Fibroblast of gingiva (primary cell): ENCODE results near the gene PANX1.
"Not testable (repeated sequence)": the region's sequence is repeated elsewhere in the genome, so short reads cannot be mapped to it uniquely, and the experiment has no call there.

ENCODE experiments used
- DNase-seq: peaks from one replicate; pipeline ENCODE4 v3.0.0-alpha.2; 2011; ENCODE audit warnings: low read depth

The PANX1 gene, protein sequence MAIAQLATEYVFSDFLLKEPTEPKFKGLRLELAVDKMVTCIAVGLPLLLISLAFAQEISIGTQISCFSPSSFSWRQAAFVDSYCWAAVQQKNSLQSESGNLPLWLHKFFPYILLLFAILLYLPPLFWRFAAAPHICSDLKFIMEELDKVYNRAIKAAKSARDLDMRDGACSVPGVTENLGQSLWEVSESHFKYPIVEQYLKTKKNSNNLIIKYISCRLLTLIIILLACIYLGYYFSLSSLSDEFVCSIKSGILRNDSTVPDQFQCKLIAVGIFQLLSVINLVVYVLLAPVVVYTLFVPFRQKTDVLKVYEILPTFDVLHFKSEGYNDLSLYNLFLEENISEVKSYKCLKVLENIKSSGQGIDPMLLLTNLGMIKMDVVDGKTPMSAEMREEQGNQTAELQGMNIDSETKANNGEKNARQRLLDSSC

GRCh38 chr11:94128746-94129511 lies at the start of gene PANX1:
Gene PANX1, plus strand, starts transcription at chr11:94128841. Its CDS starts 472 bp downstream, at chr11:94129313.
- peak; percentile 86 for DNase-seq

DNA sequence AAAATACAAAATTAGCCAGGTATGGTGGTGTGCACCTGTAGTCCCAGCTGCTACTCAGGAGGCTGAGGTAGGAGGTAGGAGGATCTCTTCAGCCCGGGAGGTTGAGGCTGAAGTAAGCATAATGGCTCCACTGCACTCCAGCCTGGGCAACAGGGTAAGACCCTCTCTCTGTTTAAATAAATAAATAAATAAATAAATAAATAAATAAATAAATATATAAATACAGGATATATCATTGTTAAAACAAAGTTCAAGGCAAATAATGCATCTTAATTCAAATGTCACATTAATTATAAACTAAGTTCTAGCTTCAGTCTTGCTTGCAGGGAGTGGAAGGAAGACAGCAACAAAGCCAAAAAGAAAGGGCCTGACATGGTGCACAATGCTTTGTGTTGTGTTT lies 44.5 kb upstream of the PANX1 start:
- no peak for DNase-seq

- no peak for DNase-seq
Measured at GRCh38 chr11:94088906-94089305, 39.7 kb upstream of the PANX1 start.

DNA sequence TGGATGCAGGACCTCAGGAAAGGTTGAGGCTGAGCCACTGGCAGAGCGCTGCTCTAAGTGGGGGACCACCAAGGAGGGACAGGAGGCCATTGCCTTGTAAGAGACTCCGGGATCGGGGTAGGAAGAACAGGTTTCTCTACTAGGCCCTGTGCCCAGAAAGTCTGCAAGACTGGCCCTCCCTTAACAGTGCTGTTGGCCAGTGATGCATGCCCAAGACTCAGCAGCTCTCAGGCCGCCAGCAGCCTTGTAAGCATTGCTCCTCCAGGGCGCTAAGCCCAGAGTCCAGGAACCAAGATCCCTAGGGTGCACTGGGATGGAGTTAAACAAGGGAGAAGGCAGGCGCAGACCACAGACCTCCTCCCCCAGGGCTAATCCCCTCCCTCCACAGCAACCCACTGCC lies 39.3 kb upstream of the PANX1 start:
- no peak for DNase-seq

GRCh38 chr11:94090401-94090800 lies 38.2 kb upstream of the PANX1 start:
- DNase-seq = no peak

DNA sequence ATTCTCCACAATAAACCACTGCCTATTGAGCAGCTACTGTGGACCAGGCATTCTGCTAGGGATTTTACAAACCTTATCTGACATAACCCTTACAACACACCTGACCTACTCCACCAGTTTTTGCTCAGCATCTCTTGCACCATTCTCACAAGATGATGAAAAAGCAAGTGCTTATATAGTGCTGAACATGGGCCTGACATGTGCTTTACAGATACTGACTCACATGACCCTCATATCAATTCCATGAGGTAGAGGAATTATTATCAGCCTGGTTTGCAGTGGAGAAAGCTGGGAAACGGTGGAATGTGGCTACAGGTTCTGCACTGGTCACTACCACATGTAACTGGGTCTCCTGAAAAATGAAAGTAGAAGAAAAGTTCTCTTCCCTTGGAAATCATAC lies 37.5 kb upstream of the PANX1 start:
- DNase-seq = no peak

DNA sequence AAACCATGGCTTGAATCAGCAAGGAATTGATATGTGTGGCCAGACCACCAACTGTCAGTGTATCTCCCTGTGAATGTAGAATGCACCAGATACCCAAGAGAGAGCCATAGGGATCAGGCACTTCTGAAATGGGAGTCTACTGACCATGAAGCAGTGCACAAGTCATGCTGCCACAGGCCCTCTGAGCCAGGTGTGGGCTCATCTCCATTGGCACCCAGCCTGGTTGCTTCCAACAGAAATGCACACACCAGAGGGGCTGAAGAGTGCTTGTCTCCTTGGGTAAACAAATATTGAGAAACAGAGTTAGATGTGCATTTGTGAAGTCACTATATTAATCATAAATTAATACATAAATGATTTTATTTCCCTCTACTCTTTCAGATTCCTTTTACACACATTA lies 28.4 kb upstream of the PANX1 start:
- DNase-seq = no peak

DNA sequence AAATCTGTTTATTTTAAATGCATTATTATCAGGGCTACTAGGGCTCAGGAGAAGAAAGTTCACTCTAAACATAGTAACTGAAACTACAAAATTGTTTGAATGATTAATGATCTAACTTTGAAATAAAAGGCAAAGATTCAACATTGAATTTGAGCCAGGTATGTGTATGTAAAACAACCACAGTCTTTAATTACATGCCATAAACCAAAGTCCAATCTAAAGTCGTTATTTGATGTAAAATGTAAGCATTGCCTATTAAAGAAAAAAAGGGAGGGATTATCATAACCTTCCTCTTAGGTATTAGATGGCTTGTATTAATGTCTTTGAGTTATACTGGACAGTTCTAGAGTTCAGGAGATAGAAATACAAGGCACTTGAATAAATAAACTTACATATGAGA lies 25.2 kb upstream of the PANX1 start:
- DNase-seq = no peak

DNA sequence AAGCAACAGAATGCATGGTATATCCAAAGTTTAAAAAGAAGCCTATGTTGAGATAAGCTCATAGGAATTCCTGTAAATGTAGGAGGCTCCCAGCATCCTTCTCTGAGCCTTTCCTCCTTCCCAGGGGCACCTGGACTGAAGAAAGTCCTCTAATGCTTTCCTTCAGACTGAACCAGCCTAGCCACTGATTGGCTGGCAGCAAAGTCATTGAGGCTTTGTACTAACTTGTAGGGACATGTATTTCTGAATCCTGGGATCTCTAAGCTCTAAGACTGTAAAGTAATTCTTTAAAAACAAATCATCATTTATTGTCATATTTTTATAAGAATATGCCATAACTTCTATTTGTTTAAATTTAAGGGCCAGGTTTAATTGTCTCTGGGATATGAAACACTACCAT lies 23.9 kb upstream of the PANX1 start:
- no peak for DNase-seq

DNA sequence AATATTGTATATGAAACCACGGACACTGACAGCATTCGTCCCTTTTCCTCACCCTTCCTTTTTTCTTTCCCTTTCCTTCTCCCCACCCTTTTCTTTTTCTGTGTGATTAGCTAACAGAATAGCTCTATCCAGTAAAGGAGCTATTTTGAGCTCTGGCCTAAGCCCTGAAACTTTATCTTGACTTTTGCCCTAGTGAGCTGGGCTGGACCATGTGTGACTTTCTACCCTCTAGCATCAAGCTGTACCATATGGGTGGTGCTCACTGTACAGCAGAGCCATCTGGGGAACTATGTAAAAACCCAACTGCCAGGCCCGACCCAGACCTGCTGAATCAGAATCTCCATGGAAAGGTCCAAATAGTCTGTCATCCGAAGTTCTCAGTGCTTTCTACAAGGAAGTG lies 21.9 kb upstream of the PANX1 start:
- DNase-seq = no peak

DNA sequence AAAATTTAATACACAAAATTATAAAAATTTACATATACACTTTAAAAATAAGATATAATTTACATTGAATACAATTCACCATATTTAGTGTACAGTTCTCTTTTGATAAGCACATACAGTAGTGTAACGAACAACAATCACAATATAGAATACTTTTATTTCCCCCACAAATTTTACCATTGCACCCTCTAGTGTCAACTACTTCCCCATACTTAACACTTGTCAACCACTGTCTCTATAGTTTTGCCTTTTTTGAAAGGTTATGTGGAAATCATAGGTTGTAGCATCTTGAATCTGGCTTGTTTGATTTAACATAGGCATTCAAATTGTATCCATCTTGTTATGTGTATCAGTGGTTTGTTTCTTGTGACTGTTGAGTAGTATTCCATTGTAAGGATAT lies 21.3 kb upstream of the PANX1 start:
- DNase-seq = no peak

GRCh38 chr11:94111241-94111640 lies 17.4 kb upstream of the PANX1 start:
- DNase-seq = no peak

GRCh38 chr11:94111660-94112059 lies 17.0 kb upstream of the PANX1 start:
- DNase-seq = no peak

DNA sequence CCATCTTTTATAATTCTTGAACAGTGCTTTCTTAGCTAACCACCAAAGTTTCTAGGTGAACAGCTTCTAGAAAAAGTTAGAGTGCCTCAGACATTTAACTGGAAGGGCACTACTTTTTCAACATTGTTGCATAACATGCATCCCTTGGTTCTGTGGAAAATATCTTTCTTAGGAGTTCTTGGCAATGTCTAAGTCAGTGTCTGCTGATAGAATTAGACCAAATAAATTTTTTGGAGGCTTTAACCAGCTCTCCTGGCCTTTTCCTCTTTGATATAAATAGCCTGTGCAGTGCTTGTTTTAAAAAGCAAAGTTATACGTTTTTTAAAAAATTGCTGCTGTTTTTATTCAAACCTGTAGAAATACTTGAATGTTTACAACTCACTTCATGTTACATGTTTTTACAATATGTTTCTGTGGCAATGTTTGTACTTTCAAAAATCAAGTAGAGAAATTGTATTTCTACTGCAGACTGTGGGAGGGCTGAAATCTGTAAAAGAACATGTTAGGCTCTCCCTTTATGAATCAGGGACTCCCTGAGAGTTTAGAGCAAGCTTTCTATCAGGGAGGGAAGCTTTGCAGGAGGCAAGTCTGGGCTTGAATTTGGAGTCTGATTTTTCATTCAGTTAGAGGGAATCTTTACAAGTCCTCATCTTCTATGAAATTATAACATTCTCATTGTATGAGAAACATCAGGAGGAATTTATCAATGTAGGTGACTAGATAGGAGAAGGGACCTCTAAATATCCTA lies 16.3 kb upstream of the PANX1 start:
- DNase-seq = no peak

DNA sequence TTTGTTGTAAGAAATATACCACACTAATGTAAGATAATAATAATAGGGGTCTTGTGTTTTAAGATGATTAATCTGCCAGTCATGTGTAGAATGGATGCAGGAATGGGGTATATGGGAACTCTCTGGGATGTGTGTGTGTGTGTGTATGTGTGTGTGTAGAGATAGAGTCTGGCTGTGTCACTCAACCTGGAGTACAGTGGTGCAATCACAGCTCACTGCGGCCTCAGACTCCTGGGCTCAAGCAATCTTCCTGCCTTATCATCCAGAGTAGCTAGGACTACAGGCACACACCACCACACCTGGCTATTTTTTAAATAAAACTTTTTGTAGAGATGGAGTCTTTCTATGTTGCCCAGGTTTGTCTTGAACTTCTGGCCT lies 11.5 kb upstream of the PANX1 start:
- no peak for DNase-seq

DNA sequence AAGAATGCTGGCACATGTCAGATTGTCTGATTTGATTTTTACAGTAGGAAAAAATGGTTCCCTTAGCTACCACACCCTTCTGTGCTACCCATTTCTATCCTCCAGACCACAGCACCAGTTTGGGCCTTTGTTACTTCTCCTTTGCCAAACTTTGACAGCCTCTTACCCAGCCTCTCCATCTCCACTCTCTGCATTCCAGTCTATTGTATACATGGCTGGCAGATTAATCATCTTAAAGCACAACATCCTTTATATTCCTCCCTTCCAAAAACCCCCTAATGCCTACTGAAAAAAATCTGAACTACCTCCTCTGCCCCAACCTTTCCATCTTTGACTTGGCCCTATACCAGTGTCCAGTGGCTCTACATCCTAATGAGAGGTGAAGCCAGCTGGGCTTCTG lies 10.8 kb upstream of the PANX1 start:
- peak; percentile 15 for DNase-seq

DNA sequence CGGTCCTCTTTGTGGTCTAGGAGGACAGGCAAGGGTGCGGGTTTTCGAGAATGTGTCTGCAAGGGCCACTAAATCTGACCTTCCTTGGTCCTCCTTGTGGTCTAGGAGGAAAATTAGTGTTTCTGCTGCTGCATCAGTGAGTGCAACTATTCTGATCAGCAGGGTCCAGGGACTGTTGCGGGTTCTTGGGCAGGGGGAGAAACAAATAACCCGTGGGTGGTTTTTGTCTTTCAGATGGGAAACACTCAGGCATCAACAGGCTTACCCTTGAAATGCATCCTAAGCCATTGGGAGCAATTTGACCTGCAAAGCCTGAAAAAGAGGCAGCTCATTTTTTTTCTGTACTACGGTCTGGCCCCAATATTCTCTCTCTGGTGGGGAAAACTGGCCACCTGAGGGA lies 9.0 kb upstream of the PANX1 start:
- not testable (repeated sequence) for DNase-seq

GRCh38 chr11:94120516-94120915 lies 8.1 kb upstream of the PANX1 start:
- DNase-seq = not testable (repeated sequence)

- peak; percentile 9 for DNase-seq
Measured at GRCh38 chr11:94120946-94121345, 7.7 kb upstream of the PANX1 start.

GRCh38 chr11:94125407-94126115 lies 3.1 kb upstream of the PANX1 start:
- DNase-seq = peak; percentile 65

- no peak for DNase-seq
Measured at GRCh38 chr11:94127638-94128037, 1.0 kb upstream of the PANX1 start.

GRCh38 chr11:94128291-94128745 lies 323 bp upstream of the PANX1 start:
- DNase-seq = no peak
